K562 (cell line): ENCODE data around the gene ADNP.
A peak's percentile ranks its signal among the peaks of the same experiment; 100 is the strongest.

Source experiments
- CBX8 ChIP-seq: fragments of 200-600 bp; sonication (generic); IDR thresholded peaks from 2 replicates; pipeline ENCODE4 v1.6.1; 2012; ENCODE audit warnings: borderline replicate concordance, mixed run types, low read depth, mild to moderate bottlenecking, moderate library complexity, mixed read lengths, low read length, control low read depth, inconsistent platforms; ENCODE audit not compliant: poor library complexity, severe bottlenecking; ENCODE audit errors: extremely low read depth
- CHD1 ChIP-seq: fragments of 200-600 bp; sonication (generic); IDR thresholded peaks from one replicate; pipeline ENCODE4 v1.6.1; 2012; ENCODE audit warnings: mild to moderate bottlenecking, moderate library complexity, low read length, inconsistent platforms
- CTCF ChIP-seq, 3 experiments: IDR thresholded peaks in 2 of 3; conservative IDR thresholded peaks in 1 of 3; 2 replicates each; pipeline ENCODE4 v1.5.1; 2011 to 2012; ENCODE audit warnings: low read length in 3 of 3, mild to moderate bottlenecking in 3 of 3, control low read depth in 2 of 3, improper control_type of control experiment in 1 of 3, inconsistent platforms in 1 of 3, low read depth in 1 of 3, mixed read lengths in 1 of 3, moderate library complexity in 1 of 3; ENCODE audit not compliant: insufficient read depth in 2 of 3
- ELF4 ChIP-seq: fragments of 450-650 bp; formaldehyde crosslinking; IDR thresholded peaks from 2 replicates; pipeline ENCODE4 v1.4.0; 2022; ENCODE audit warnings: missing genetic modification characterization
- EP300 ChIP-seq: IDR thresholded peaks from 2 replicates; pipeline ENCODE4 v1.6.1; 2012; ENCODE audit warnings: low read length, improper control_type of control experiment
- POLR2AphosphoS5 ChIP-seq: IDR thresholded peaks from 2 replicates; pipeline ENCODE4 v1.6.1; 2011; ENCODE audit warnings: mild to moderate bottlenecking, low read depth, low read length, moderate library complexity; ENCODE audit not compliant: control insufficient read depth, insufficient read depth
- PPARD ChIP-seq: fragments of 250-450 bp; sonication (Bioruptor Pico); IDR thresholded peaks from 2 replicates; pipeline ENCODE4 v1.8.0; 2022; ENCODE audit warnings: inconsistent platforms, mild to moderate bottlenecking, moderate library complexity
- SMAD1 ChIP-seq: fragments of 150-350 bp; IDR thresholded peaks from 2 replicates; pipeline ENCODE4 v1.6.1; 2014; ENCODE audit warnings: low read length, low read depth; ENCODE audit not compliant: partially characterized antibody
- SMARCC2 ChIP-seq: fragments of 450-650 bp; IDR thresholded peaks from 2 replicates; pipeline ENCODE4 v1.6.1; 2017; ENCODE audit warnings: antibody characterized with exemption, moderate library complexity, mild to moderate bottlenecking, low read depth
- TCF15 ChIP-seq: fragments of 250-450 bp; sonication (Bioruptor Pico); IDR thresholded peaks from 2 replicates; pipeline ENCODE4 v1.8.0; 2022; ENCODE audit warnings: moderate library complexity, mild to moderate bottlenecking, inconsistent platforms
- TF ChIP-seq, protein P1 (sequence below): sonication (generic); formaldehyde crosslinking; IDR thresholded peaks from 2 replicates; pipeline ENCODE4 v1.8.0; 2022; ENCODE audit warnings: mild to moderate bottlenecking, low read depth, missing genetic modification reagents
- TF ChIP-seq, protein P2 (sequence below): sonication (generic); formaldehyde crosslinking; IDR thresholded peaks from 2 replicates; pipeline ENCODE4 v1.8.1; 2023; ENCODE audit warnings: mild to moderate bottlenecking, missing genetic modification reagents, moderate library complexity
- TF ChIP-seq, protein P3 (sequence below): sonication (generic); formaldehyde crosslinking; IDR thresholded peaks from 2 replicates; pipeline ENCODE4 v1.9.0; 2022; ENCODE audit warnings: mild to moderate bottlenecking, missing genetic modification reagents
- TF ChIP-seq, protein P4 (sequence below), 2 experiments: fragments of 450-650 bp; formaldehyde crosslinking in 1 of 2; IDR thresholded peaks; 2 replicates each; pipeline versions ENCODE4 v1.4.0 to v1.6.1; 2014 to 2020; ENCODE audit warnings: mild to moderate bottlenecking in 2 of 2, borderline replicate concordance in 1 of 2, low read depth in 1 of 2

DNA sequence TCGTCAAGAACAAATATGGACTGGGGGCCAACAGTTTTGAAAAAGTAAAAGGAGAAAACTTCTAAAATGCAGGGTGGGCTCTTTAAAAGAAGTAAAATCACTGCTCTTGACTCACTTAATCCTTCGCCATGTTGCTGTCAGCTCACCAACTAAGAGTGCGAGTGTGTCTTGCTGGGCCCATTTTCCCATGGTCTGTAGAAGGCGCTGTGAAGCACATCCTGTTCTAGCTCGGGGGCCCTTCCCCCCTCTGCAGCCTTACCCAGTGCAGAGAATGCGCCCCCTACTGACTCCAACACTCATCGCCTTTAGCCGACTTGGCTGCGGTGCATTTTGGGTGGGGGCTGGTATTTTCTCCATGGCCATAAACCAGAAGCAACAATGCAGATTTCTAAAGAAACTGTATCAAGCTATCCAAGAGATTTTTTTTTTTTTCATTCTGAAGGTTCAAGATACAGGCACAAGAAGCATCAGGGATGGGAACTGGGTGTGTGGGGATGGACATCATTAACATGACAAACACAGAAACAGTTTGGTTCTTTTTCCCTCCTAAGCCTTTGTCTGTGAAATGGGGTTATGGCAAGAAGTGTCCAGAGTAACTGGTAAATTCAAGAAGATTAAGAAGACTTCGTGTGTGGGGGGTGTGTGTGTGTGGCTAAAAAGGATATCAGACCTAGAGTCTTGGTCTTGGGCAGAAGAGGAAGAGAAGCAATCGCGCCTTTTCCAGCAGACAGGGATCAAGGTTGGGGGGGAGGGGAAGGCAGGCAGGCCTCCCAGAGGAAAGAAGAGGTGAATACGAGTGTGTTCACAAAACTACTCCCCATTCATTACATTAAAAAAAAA, 1.7 kb downstream of the ADNP start:
- no peak for TF ChIP-seq ELF4 (CRISPR knock-in tag)
- TF ChIP-seq SMARCC2: peak; percentile 50; the same call in 1 of the 2 replicates
- peak; percentile 100 for TF ChIP-seq CTCF (IDR thresholded peaks at IDR 0.05 in 2 of 3, conservative IDR thresholded peaks at IDR 0.05 in 1 of 3; ENCODE audit: insufficient read depth in 2 of 3, low read depth in 1 of 3, low read length in 3 of 3)
- TF ChIP-seq EP300: peak; percentile 76
- no peak for TF ChIP-seq CBX8
- peak; percentile 62; the same call in 1 of the 2 replicates for TF ChIP-seq POLR2AphosphoS5
- TF ChIP-seq, protein P1, sequence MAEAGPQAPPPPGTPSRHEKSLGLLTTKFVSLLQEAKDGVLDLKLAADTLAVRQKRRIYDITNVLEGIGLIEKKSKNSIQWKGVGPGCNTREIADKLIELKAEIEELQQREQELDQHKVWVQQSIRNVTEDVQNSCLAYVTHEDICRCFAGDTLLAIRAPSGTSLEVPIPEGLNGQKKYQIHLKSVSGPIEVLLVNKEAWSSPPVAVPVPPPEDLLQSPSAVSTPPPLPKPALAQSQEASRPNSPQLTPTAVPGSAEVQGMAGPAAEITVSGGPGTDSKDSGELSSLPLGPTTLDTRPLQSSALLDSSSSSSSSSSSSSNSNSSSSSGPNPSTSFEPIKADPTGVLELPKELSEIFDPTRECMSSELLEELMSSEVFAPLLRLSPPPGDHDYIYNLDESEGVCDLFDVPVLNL (CRISPR knock-in tag): no peak
- TF ChIP-seq, protein P2, sequence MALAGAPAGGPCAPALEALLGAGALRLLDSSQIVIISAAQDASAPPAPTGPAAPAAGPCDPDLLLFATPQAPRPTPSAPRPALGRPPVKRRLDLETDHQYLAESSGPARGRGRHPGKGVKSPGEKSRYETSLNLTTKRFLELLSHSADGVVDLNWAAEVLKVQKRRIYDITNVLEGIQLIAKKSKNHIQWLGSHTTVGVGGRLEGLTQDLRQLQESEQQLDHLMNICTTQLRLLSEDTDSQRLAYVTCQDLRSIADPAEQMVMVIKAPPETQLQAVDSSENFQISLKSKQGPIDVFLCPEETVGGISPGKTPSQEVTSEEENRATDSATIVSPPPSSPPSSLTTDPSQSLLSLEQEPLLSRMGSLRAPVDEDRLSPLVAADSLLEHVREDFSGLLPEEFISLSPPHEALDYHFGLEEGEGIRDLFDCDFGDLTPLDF (CRISPR knock-in tag): peak; percentile 56; the same call in 1 of the 2 replicates
- no peak for TF ChIP-seq PPARD
- TF ChIP-seq, protein P3, sequence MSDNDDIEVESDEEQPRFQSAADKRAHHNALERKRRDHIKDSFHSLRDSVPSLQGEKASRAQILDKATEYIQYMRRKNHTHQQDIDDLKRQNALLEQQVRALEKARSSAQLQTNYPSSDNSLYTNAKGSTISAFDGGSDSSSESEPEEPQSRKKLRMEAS (CRISPR knock-in tag): peak; percentile 65
- no peak for TF ChIP-seq TCF15 (CRISPR knock-in tag)
- no peak for TF ChIP-seq CHD1
- TF ChIP-seq, protein P4, sequence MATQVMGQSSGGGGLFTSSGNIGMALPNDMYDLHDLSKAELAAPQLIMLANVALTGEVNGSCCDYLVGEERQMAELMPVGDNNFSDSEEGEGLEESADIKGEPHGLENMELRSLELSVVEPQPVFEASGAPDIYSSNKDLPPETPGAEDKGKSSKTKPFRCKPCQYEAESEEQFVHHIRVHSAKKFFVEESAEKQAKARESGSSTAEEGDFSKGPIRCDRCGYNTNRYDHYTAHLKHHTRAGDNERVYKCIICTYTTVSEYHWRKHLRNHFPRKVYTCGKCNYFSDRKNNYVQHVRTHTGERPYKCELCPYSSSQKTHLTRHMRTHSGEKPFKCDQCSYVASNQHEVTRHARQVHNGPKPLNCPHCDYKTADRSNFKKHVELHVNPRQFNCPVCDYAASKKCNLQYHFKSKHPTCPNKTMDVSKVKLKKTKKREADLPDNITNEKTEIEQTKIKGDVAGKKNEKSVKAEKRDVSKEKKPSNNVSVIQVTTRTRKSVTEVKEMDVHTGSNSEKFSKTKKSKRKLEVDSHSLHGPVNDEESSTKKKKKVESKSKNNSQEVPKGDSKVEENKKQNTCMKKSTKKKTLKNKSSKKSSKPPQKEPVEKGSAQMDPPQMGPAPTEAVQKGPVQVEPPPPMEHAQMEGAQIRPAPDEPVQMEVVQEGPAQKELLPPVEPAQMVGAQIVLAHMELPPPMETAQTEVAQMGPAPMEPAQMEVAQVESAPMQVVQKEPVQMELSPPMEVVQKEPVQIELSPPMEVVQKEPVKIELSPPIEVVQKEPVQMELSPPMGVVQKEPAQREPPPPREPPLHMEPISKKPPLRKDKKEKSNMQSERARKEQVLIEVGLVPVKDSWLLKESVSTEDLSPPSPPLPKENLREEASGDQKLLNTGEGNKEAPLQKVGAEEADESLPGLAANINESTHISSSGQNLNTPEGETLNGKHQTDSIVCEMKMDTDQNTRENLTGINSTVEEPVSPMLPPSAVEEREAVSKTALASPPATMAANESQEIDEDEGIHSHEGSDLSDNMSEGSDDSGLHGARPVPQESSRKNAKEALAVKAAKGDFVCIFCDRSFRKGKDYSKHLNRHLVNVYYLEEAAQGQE (IDR thresholded peaks at IDR 0.05; ENCODE audit: borderline replicate concordance): peak; percentile 77
- TF ChIP-seq, protein P4 (CRISPR knock-in tag; IDR thresholded peaks at IDR 0.05; ENCODE audit: low read depth): no peak
- TF ChIP-seq SMAD1: no peak
